Activated naive CD8-positive, alpha-beta T cell treated with anti-CD3 and anti-CD28 coated beads, Interleukin-2, amount 50 U/mL, for 24 hours (primary cell): ENCODE data around the gene ACP6.
"Not testable (repeated sequence)": the region's sequence is repeated elsewhere in the genome, so short reads cannot be mapped to it uniquely, and the experiment has no call there.

ENCODE experiments used
- ATAC-seq: fragments of 150-1000 bp; cut with Tn5 transposase; one replicate; pipeline ENCODE4 v1.10.0; 2021
- DNase-seq: peaks from one replicate; pipeline ENCODE4 v3.0.0; 2021
- H3K27ac Mint-ChIP-seq: one replicate; pipeline ENCODE4 v1.8.0; 2021; ENCODE audit warnings: mild to moderate bottlenecking, mixed read lengths
- H3K27me3 Mint-ChIP-seq: one replicate; pipeline ENCODE4 v1.8.0; 2021; ENCODE audit warnings: mixed read lengths
- H3K36me3 Mint-ChIP-seq: one replicate; pipeline ENCODE4 v1.8.0; 2021; ENCODE audit warnings: low read depth, mixed read lengths
- H3K4me1 Mint-ChIP-seq: one replicate; pipeline ENCODE4 v1.8.0; 2021; ENCODE audit warnings: mixed read lengths
- H3K4me3 Mint-ChIP-seq: one replicate; pipeline ENCODE4 v1.8.0; 2021; ENCODE audit warnings: mild to moderate bottlenecking, moderate library complexity, mixed read lengths
- H3K9me3 Mint-ChIP-seq: one replicate; pipeline ENCODE4 v1.8.0; 2021; ENCODE audit warnings: mixed read lengths

ACP6 gene

DNA sequence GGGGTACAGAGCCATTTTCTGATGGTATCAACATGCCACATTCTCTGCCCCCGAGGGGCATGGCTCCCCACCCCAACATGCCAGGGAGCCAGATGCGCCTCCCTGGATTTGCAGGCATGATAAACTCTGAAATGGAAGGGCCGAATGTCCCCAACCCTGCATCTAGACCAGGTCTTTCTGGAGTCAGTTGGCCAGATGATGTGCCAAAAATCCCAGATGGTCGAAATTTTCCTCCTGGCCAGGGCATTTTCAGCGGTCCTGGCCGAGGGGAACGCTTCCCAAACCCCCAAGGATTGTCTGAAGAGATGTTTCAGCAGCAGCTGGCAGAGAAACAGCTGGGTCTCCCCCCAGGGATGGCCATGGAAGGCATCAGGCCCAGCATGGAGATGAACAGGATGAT lies 50.6 kb downstream of the ACP6 start:
- no peaks in the 10 kb centered on the region for H3K9me3 Mint-ChIP-seq
- no peak for ATAC-seq
- peaks cover 44% of the 10 kb centered on the region for H3K36me3 Mint-ChIP-seq
- DNase-seq, result no peak
- no peaks in the 10 kb centered on the region for H3K27me3 Mint-ChIP-seq
- peaks cover 23% of the 10 kb centered on the region for H3K4me1 Mint-ChIP-seq
- no peak overlapping the region for H3K27ac Mint-ChIP-seq
- H3K4me3 Mint-ChIP-seq, result no peak overlapping the region

- Mint-ChIP-seq H3K4me3 (no peak overlapping the region), H3K27me3 (no peaks in the 10 kb centered on the region), H3K36me3 (peaks cover 50% of the 10 kb centered on the region), H3K9me3 (no peaks in the 10 kb centered on the region), H3K27ac (peak overlapping the region; percentile 68), H3K4me1 (peaks cover 23% of the 10 kb centered on the region)
- ATAC-seq (no peak), DNase-seq (no peak)
Measured at GRCh38 chr1:147618771-147619170, 51.6 kb downstream of the ACP6 start.

DNA sequence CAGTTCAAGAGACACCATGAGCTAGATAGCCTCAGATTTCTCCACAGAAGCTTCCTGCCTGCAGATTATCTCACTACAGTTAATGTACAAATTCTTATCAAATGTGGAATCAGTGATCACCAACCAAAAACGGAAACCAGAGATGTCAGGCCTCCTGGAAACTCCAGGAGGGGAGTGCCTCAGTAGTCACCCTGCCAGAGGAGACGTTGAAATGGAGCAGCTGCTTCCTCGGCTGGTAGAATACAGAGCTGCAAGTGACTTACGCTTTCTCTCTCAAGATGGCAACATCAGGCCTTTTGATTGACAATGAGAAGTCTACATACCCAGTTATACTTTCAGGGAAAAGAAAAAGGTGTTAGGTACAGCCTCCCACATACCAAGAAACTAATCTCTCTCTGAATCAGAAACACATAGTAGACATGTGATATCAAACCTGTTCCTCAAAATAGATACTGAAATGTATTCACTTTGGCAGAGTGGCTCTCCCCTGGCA lies 52.2 kb downstream of the ACP6 start:
- Mint-ChIP-seq H3K27ac (peak overlapping the region; percentile 68), H3K36me3 (peaks cover 50% of the 10 kb centered on the region), H3K27me3 (no peaks in the 10 kb centered on the region), H3K4me3 (peak overlapping the region; percentile 3), H3K4me1 (peaks cover 23% of the 10 kb centered on the region), H3K9me3 (no peaks in the 10 kb centered on the region)
- DNase-seq (peak; percentile 32), ATAC-seq (peak; percentile 91)

GRCh38 chr1:147614966-147615365 lies 55.4 kb downstream of the ACP6 start:
- H3K36me3 Mint-ChIP-seq, result peaks cover 50% of the 10 kb centered on the region

GRCh38 chr1:147613506-147613905 lies 56.8 kb downstream of the ACP6 start:
- ATAC-seq, result no peak
- no peak overlapping the region for H3K4me3 Mint-ChIP-seq
- H3K9me3 Mint-ChIP-seq, result no peaks in the 10 kb centered on the region
- no peak overlapping the region for H3K27ac Mint-ChIP-seq
- H3K27me3 Mint-ChIP-seq, result no peaks in the 10 kb centered on the region
- H3K4me1 Mint-ChIP-seq, result peaks cover 29% of the 10 kb centered on the region
- H3K36me3 Mint-ChIP-seq, result peaks cover 51% of the 10 kb centered on the region
- no peak for DNase-seq

More at GRCh38 chr1:147614966-147615365, 55.4 kb downstream of the ACP6 start:
- not testable (repeated sequence) for DNase-seq, H3K4me3 Mint-ChIP-seq, H3K9me3 Mint-ChIP-seq, H3K27ac Mint-ChIP-seq, H3K27me3 Mint-ChIP-seq, ATAC-seq
- peaks cover 30% of the 10 kb centered on the region for H3K4me1 Mint-ChIP-seq

GRCh38 chr1:147612366-147612765 lies 58.0 kb downstream of the ACP6 start:
- peaks cover 52% of the 10 kb centered on the region for H3K36me3 Mint-ChIP-seq
- H3K4me1 Mint-ChIP-seq, result peaks cover 22% of the 10 kb centered on the region
- no peak for DNase-seq
- no peaks in the 10 kb centered on the region for H3K27me3 Mint-ChIP-seq
- ATAC-seq, result no peak
- H3K4me3 Mint-ChIP-seq, result no peak overlapping the region
- H3K27ac Mint-ChIP-seq, result no peak overlapping the region
- H3K9me3 Mint-ChIP-seq, result no peaks in the 10 kb centered on the region

GRCh38 chr1:147611586-147611985 lies 58.7 kb downstream of the ACP6 start:
- H3K27ac Mint-ChIP-seq, result no peak overlapping the region
- ATAC-seq, result no peak
- no peaks in the 10 kb centered on the region for H3K9me3 Mint-ChIP-seq
- no peaks in the 10 kb centered on the region for H3K27me3 Mint-ChIP-seq
- H3K4me1 Mint-ChIP-seq, result peaks cover 15% of the 10 kb centered on the region
- H3K4me3 Mint-ChIP-seq, result no peak overlapping the region
- H3K36me3 Mint-ChIP-seq, result peaks cover 52% of the 10 kb centered on the region
- DNase-seq, result no peak

GRCh38 chr1:147611021-147611426 lies 59.3 kb downstream of the ACP6 start:
- no peaks in the 10 kb centered on the region for H3K27me3 Mint-ChIP-seq
- H3K4me3 Mint-ChIP-seq, result no peak overlapping the region
- ATAC-seq (no peak), DNase-seq (no peak)
- H3K9me3 Mint-ChIP-seq, result no peaks in the 10 kb centered on the region
- H3K27ac Mint-ChIP-seq, result no peak overlapping the region
- peaks cover 56% of the 10 kb centered on the region for H3K36me3 Mint-ChIP-seq
- peaks cover 15% of the 10 kb centered on the region for H3K4me1 Mint-ChIP-seq

DNA sequence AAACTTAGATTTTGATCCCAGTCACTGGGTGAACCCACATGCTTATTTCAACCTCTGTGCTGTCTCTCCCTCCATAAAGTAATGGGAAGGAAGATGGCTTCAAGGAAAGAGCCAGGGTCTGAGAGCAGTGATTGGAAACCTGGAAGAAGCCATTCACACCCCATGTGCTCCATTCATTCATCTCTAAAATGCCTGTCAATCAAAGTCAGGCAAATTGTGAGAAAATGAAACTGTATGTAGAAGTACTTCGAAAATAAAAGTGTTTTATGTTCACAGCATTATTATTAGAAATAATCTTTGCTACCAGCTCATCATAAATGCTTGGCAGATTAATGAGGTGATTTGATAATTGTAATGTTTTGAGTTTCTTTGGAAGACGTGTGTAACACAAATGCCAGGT lies 61.0 kb downstream of the ACP6 start:
- H3K4me1 Mint-ChIP-seq, result peaks cover 15% of the 10 kb centered on the region
- H3K27ac Mint-ChIP-seq, result no peak overlapping the region
- H3K4me3 Mint-ChIP-seq, result no peak overlapping the region
- H3K36me3 Mint-ChIP-seq, result peaks cover 58% of the 10 kb centered on the region
- no peaks in the 10 kb centered on the region for H3K27me3 Mint-ChIP-seq
- DNase-seq, result no peak
- H3K9me3 Mint-ChIP-seq, result no peaks in the 10 kb centered on the region
- no peak for ATAC-seq

- Mint-ChIP-seq H3K27ac (no peak overlapping the region), H3K36me3 (peaks cover 54% of the 10 kb centered on the region), H3K4me1 (peaks cover 15% of the 10 kb centered on the region), H3K4me3 (no peak overlapping the region), H3K27me3 (no peaks in the 10 kb centered on the region), H3K9me3 (no peaks in the 10 kb centered on the region)
- no peak for ATAC-seq
- DNase-seq, result no peak
Measured at GRCh38 chr1:147608596-147608995, 61.7 kb downstream of the ACP6 start.

GRCh38 chr1:147605591-147605990 lies 64.7 kb downstream of the ACP6 start:
- Mint-ChIP-seq H3K9me3 (no peaks in the 10 kb centered on the region), H3K27me3 (no peaks in the 10 kb centered on the region), H3K4me3 (no peak overlapping the region), H3K4me1 (peaks cover 32% of the 10 kb centered on the region), H3K27ac (no peak overlapping the region), H3K36me3 (peaks cover 48% of the 10 kb centered on the region)
- ATAC-seq (no peak), DNase-seq (no peak)

DNA sequence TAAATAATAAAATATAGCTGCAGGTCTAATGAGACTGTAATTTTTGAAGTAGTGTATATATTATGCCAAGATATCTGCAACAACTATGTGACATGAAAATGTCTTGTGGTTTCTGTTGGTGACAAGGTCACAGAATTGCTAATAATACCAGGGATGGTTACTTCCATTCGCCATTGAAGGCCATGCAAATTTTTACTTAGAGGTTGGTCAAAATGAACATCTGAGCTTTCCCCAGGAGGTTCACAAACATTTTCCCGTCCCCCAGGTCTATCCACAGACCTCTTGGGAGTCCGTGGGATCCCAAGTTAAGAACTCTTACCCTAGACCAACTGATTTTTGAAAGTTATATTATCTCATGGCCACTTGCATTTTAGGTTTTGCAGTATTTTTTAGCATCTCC lies 66.3 kb downstream of the ACP6 start:
- Mint-ChIP-seq H3K4me1 (peaks cover 29% of the 10 kb centered on the region), H3K36me3 (peaks cover 44% of the 10 kb centered on the region), H3K27ac (no peak overlapping the region), H3K27me3 (no peaks in the 10 kb centered on the region), H3K9me3 (no peaks in the 10 kb centered on the region), H3K4me3 (no peak overlapping the region)
- ATAC-seq (no peak), DNase-seq (no peak)

DNA sequence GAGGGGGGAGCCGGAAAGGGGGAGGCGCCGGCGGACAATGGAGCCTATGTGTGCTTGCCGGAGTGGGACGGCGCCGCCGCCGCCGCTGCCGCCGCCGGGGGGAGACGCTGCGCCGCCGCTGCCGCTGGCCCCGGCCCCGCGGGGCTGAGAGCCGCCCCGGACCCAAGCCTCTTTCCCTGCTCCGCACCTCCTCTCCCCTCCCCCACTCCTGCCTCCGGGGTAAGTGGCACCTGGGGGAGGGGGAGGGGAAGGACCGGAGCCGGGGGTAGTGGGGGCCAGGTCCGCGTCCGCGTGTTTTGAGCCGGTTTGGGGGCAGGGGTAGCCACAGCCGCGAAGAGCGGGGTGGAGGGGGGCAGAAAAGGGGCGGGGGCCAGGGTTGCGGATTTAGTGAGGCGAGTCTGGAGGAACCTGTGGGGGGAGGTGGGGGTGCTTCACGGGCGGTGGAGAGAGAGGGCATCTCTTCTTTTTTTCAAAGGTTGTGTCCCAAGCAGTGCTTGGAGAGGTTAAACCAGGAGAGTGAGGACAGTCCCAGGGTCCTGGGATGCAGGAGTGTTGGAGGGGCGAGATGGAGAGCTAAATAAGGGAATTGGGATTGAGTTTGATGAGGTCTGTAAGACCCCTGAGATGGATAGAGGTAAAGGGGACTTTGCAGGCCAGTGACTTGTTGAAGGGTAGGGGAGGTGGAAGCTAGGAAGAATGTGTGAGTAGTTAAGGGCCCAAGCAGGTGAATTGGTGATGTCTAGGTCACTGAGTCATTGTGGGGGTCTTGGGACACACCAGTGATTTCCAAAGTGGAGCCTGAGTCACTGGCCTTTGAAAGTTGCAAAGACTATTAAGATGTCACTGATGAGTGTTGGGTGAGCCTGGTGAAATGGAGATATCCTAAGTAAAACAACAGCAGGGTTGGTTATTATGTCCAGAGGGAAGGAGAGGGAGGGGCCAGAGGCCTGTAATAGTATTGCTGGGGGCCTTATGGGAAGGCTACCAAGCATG lies 69.9 kb downstream of the ACP6 start:
- Mint-ChIP-seq H3K27ac (peak overlapping the region; percentile 89), H3K4me3 (peak overlapping the region; percentile 96), H3K4me1 (peaks cover 34% of the 10 kb centered on the region), H3K9me3 (no peaks in the 10 kb centered on the region), H3K36me3 (peaks cover 14% of the 10 kb centered on the region), H3K27me3 (no peaks in the 10 kb centered on the region)
- ATAC-seq, result peak; percentile 42
- DNase-seq, result peak; percentile 30

DNA sequence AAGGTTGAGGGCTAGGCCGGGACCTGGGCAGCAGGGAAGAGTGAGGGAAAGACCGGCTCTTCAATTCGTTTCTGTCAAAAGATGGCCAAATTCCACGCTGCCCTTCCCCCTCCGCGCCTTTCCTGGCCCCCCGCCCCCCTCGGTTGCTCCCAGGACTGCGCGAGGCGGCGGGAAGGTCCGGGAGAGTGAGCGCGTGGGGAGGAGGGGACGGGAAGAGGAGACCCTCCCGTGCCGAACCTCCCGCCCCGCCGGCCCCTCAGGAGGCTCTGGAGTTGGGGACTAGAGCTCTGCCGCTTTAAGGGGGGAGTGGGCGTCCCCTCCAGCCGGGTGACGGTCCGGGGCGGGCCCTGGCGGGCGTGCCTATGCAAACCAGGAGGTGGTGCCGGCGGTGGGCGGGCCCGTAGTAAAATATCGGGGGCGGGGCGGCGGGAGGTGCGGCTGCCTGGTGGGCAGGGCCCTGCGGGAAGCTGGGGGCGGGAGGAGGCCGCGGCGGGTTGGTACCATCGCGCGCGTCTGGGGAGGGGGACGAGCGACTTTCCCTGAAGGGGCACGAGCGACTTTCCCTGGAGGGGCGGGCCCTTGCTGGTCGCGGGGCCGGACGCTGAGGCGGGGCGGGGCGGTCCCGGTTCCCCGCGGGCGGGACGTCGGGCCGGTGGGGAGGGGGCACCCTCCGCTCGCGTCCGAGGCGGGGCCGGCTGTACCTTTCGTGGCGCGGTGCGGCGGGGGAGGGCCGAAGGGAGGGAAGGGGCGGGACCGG lies 70.8 kb downstream of the ACP6 start:
- peak; percentile 78 for ATAC-seq
- H3K4me3 Mint-ChIP-seq, result peak overlapping the region; percentile 96
- no peaks in the 10 kb centered on the region for H3K27me3 Mint-ChIP-seq
- peaks cover 34% of the 10 kb centered on the region for H3K4me1 Mint-ChIP-seq
- peaks cover 6% of the 10 kb centered on the region for H3K36me3 Mint-ChIP-seq
- H3K9me3 Mint-ChIP-seq, result no peaks in the 10 kb centered on the region
- peak; percentile 96 for DNase-seq
- H3K27ac Mint-ChIP-seq, result peak overlapping the region; percentile 77
